CD8-positive, alpha-beta memory T cell (primary cell): Measurements from ENCODE around the gene TIAM2. TPM values are rescaled to one million over a fixed set of nuclear protein-coding genes. Genes with fewer than 3 reads are reported as not detected.
A peak's percentile ranks its signal among the peaks of the same experiment; 100 is the strongest.
"Not testable (repeated sequence)": the region's sequence is repeated elsewhere in the genome, so short reads cannot be mapped to it uniquely, and the experiment has no call there.

Source experiments
- CTCF ChIA-PET: fragments of 350-600 bp; sonication (Branson Sonifier 250); formaldehyde crosslinking; loops from one replicate; lab custom pipeline; 2021; ENCODE audit warnings: antibody characterized with exemption; lab: Charles Lee
- POLR2A ChIA-PET: fragments of 350-600 bp; sonication (Branson Sonifier 250); formaldehyde crosslinking; loops from one replicate; lab custom pipeline; 2021; ENCODE audit warnings: antibody characterized with exemption; lab: Charles Lee
- DNase-seq, 5 donors: peaks; one replicate each; pipeline versions ENCODE4 v3.0.0 to v3.0.0-alpha.2; 2020 to 2022; ENCODE audit warnings: mixed read lengths in 1 of 5
- H3K27ac ChIP-seq: one replicate; pipeline ENCODE4 v1.7.0; 2013; ENCODE audit warnings: low read depth, mild to moderate bottlenecking, low read length, moderate library complexity
- H3K27me3 ChIP-seq: 2 replicates; pipeline ENCODE4 v1.7.0; 2013; ENCODE audit warnings: low read length, mild to moderate bottlenecking; ENCODE audit not compliant: insufficient read depth, poor library complexity, severe bottlenecking
- H3K36me3 ChIP-seq: 2 replicates; pipeline ENCODE4 v1.7.0; 2013; ENCODE audit warnings: mild to moderate bottlenecking, low read length, moderate library complexity; ENCODE audit not compliant: insufficient read depth
- H3K4me1 ChIP-seq: 2 replicates; pipeline ENCODE4 v1.7.0; 2013; ENCODE audit warnings: mild to moderate bottlenecking, low read length, moderate library complexity; ENCODE audit not compliant: insufficient read depth
- H3K4me3 ChIP-seq: 2 replicates; pipeline ENCODE4 v1.7.0; 2013; ENCODE audit warnings: mild to moderate bottlenecking, low read length
- H3K9me3 ChIP-seq: 2 replicates; pipeline ENCODE4 v1.7.0; 2013; ENCODE audit warnings: mild to moderate bottlenecking, low read length
- H3K27ac Mint-ChIP-seq, 8 donors: one replicate each; pipeline ENCODE4 v1.8.0; 2020 to 2021; ENCODE audit warnings: mixed read lengths in 8 of 8, mild to moderate bottlenecking in 6 of 8, inconsistent platforms in 3 of 8, moderate library complexity in 3 of 8
- H3K27me3 Mint-ChIP-seq, 2 donors: one replicate each; pipeline ENCODE4 v1.8.0; 2020 to 2021; ENCODE audit warnings: mixed read lengths in 2 of 2, mild to moderate bottlenecking in 1 of 2, moderate library complexity in 1 of 2
- H3K36me3 Mint-ChIP-seq, 3 donors: one replicate each; pipeline ENCODE4 v1.8.0; 2020 to 2021; ENCODE audit warnings: mixed read lengths in 3 of 3, inconsistent platforms in 1 of 3, mild to moderate bottlenecking in 1 of 3
- H3K4me1 Mint-ChIP-seq, 3 donors: one replicate each; pipeline ENCODE4 v1.8.0; 2020 to 2021; ENCODE audit warnings: mixed read lengths in 3 of 3, inconsistent platforms in 1 of 3, mild to moderate bottlenecking in 1 of 3
- H3K4me3 Mint-ChIP-seq, 7 donors: one replicate each; pipeline ENCODE4 v1.8.0; 2020 to 2021; ENCODE audit warnings: mixed read lengths in 7 of 7, mild to moderate bottlenecking in 6 of 7, moderate library complexity in 4 of 7, inconsistent platforms in 2 of 7
- H3K9me3 Mint-ChIP-seq, 5 donors: one replicate each; pipeline ENCODE4 v1.8.0; 2020 to 2022; ENCODE audit warnings: mixed read lengths in 5 of 5, mild to moderate bottlenecking in 3 of 5, moderate library complexity in 2 of 5, inconsistent platforms in 1 of 5
- polyA plus RNA-seq: library from polyadenylated mRNA; unstranded; fragments of 300-500 nt; fragmentation: Illumina TruSeq; gene quantifications from one replicate; pipeline ENCODE4 v1.2.3, GENCODE V29; 2021
- total RNA-seq, 2 experiments: library from RNA; stranded (reverse); gene quantifications; one replicate each; pipeline ENCODE4 v1.2.3, GENCODE V29; 2021

TIAM2 gene
- total and polyA plus RNA-seq, 3 experiments from 2014 or later = 1.1 to 31.1 (median 24.5) TPM

- no peak overlapping the region for H3K27ac Mint-ChIP-seq
- H3K9me3 ChIP-seq = no peaks in the 10 kb centered on the region
- no peaks in the 10 kb centered on the region for H3K4me1 ChIP-seq
- H3K4me3 ChIP-seq = no peak overlapping the region
- ChIA-PET CTCF (no interaction called here), POLR2A (no interaction called here)
- H3K27me3 ChIP-seq = no peaks in the 10 kb centered on the region
- H3K4me1 Mint-ChIP-seq = peaks cover 7 to 12% (median 10%) of the 10 kb centered on the region in 3 donors
- H3K27ac ChIP-seq = no peak overlapping the region
- no peaks in the 10 kb centered on the region for H3K27me3 Mint-ChIP-seq
- no peak overlapping the region for H3K4me3 Mint-ChIP-seq
- H3K9me3 Mint-ChIP-seq = no peaks in the 10 kb centered on the region
- no peaks in the 10 kb centered on the region for H3K36me3 Mint-ChIP-seq
- H3K36me3 ChIP-seq = no peaks in the 10 kb centered on the region
- DNase-seq = no peak
Measured at GRCh38 chr6:155089746-155090145, 94.6 kb downstream of the TIAM2 start.

GRCh38 chr6:155090166-155090565 lies 95.1 kb downstream of the TIAM2 start:
- no peak overlapping the region for H3K27ac Mint-ChIP-seq
- CTCF ChIA-PET = no interaction called here

GRCh38 chr6:155091756-155092155 lies 96.6 kb downstream of the TIAM2 start:
- Mint-ChIP-seq H3K27ac (no peak overlapping the region), H3K36me3 (no peaks in the 10 kb centered on the region), H3K27me3 (no peaks in the 10 kb centered on the region), H3K9me3 (no peaks in the 10 kb centered on the region), H3K4me1 (peaks cover 7 to 12% (median 10%) of the 10 kb centered on the region in 3 donors), H3K4me3 (no peak overlapping the region)
- Histone ChIP-seq H3K4me3 (no peak overlapping the region), H3K27ac (no peak overlapping the region), H3K9me3 (no peaks in the 10 kb centered on the region), H3K36me3 (no peaks in the 10 kb centered on the region), H3K4me1 (no peaks in the 10 kb centered on the region), H3K27me3 (no peaks in the 10 kb centered on the region)
- POLR2A ChIA-PET = no interaction called here
- CTCF ChIA-PET = no interaction called here
- no peak for DNase-seq

More at GRCh38 chr6:155090166-155090565, 95.1 kb downstream of the TIAM2 start:
- no peak for DNase-seq
- Histone ChIP-seq H3K9me3 (no peaks in the 10 kb centered on the region), H3K36me3 (no peaks in the 10 kb centered on the region), H3K4me1 (no peaks in the 10 kb centered on the region), H3K27me3 (no peaks in the 10 kb centered on the region), H3K27ac (no peak overlapping the region), H3K4me3 (no peak overlapping the region)
- Mint-ChIP-seq H3K9me3 (no peaks in the 10 kb centered on the region), H3K4me1 (peaks cover 7 to 12% (median 10%) of the 10 kb centered on the region in 3 donors), H3K36me3 (no peaks in the 10 kb centered on the region), H3K4me3 (no peak overlapping the region), H3K27me3 (no peaks in the 10 kb centered on the region)
- POLR2A ChIA-PET = no interaction called here

- peak in 3 of 5 donors; percentile 12 to 68 (median 29) for DNase-seq
- H3K4me3 ChIP-seq = no peak overlapping the region
- no peaks in the 10 kb centered on the region for H3K27me3 ChIP-seq
- Mint-ChIP-seq H3K4me3 (no peak overlapping the region), H3K27ac (peak overlapping the region in 1 of 8 donors; percentile 3), H3K4me1 (peaks cover 7 to 12% (median 10%) of the 10 kb centered on the region in 3 donors), H3K9me3 (peaks cover 0 to 3% (median 0%) of the 10 kb centered on the region in 5 donors), H3K27me3 (no peaks in the 10 kb centered on the region), H3K36me3 (peaks cover 0 to 4% (median 3%) of the 10 kb centered on the region in 3 donors)
- no peak overlapping the region for H3K27ac ChIP-seq
- POLR2A ChIA-PET = no interaction called here
- no peaks in the 10 kb centered on the region for H3K36me3 ChIP-seq
- no peaks in the 10 kb centered on the region for H3K9me3 ChIP-seq
- no peaks in the 10 kb centered on the region for H3K4me1 ChIP-seq
- CTCF ChIA-PET = no interaction called here
Measured at GRCh38 chr6:155093430-155093829, 98.3 kb downstream of the TIAM2 start.

GRCh38 chr6:155100087-155100486 lies 105.0 kb downstream of the TIAM2 start:
- no peak overlapping the region for H3K27ac ChIP-seq
- POLR2A ChIA-PET = no interaction called here
- no peaks in the 10 kb centered on the region for H3K4me1 ChIP-seq
- Mint-ChIP-seq H3K27me3 (peaks cover 2 to 5% of the 10 kb centered on the region in 2 donors), H3K36me3 (peaks cover 0 to 4% (median 3%) of the 10 kb centered on the region in 3 donors), H3K27ac (no peak overlapping the region), H3K9me3 (peaks cover 0 to 3% (median 0%) of the 10 kb centered on the region in 5 donors), H3K4me1 (peaks cover 3 to 9% (median 3%) of the 10 kb centered on the region in 3 donors), H3K4me3 (no peak overlapping the region)
- no peaks in the 10 kb centered on the region for H3K27me3 ChIP-seq
- DNase-seq = no peak
- H3K4me3 ChIP-seq = no peak overlapping the region
- H3K36me3 ChIP-seq = no peaks in the 10 kb centered on the region
- H3K9me3 ChIP-seq = no peaks in the 10 kb centered on the region
- CTCF ChIA-PET = no interaction called here

- no peaks in the 10 kb centered on the region for H3K27me3 ChIP-seq
- H3K27me3 Mint-ChIP-seq = peaks cover 2 to 5% of the 10 kb centered on the region in 2 donors
- DNase-seq = no peak
- CTCF ChIA-PET = no interaction called here
- H3K4me1 ChIP-seq = no peaks in the 10 kb centered on the region
- no peak overlapping the region for H3K27ac ChIP-seq
- no peak overlapping the region for H3K27ac Mint-ChIP-seq
- peaks cover 0 to 4% (median 3%) of the 10 kb centered on the region in 3 donors for H3K36me3 Mint-ChIP-seq
- no peak overlapping the region for H3K4me3 Mint-ChIP-seq
- no peak overlapping the region for H3K4me3 ChIP-seq
- H3K9me3 Mint-ChIP-seq = peaks cover 0 to 3% (median 0%) of the 10 kb centered on the region in 5 donors
- no peaks in the 10 kb centered on the region for H3K36me3 ChIP-seq
- H3K9me3 ChIP-seq = no peaks in the 10 kb centered on the region
- POLR2A ChIA-PET = no interaction called here
- H3K4me1 Mint-ChIP-seq = peaks cover 3 to 9% (median 3%) of the 10 kb centered on the region in 3 donors
Measured at GRCh38 chr6:155100591-155100990, 105.5 kb downstream of the TIAM2 start.

GRCh38 chr6:155103083-155103645 lies 108.0 kb downstream of the TIAM2 start:
- H3K27me3 ChIP-seq, H3K36me3 Mint-ChIP-seq, H3K4me3 ChIP-seq, CTCF ChIA-PET, DNase-seq, H3K9me3 Mint-ChIP-seq, POLR2A ChIA-PET, H3K36me3 ChIP-seq, H3K27ac Mint-ChIP-seq, H3K4me3 Mint-ChIP-seq, H3K27ac ChIP-seq, H3K27me3 Mint-ChIP-seq, H3K4me1 ChIP-seq, H3K9me3 ChIP-seq: not testable (repeated sequence)
- peaks cover 12 to 26% (median 14%) of the 10 kb centered on the region in 3 donors for H3K4me1 Mint-ChIP-seq

- DNase-seq = no peak
- Histone ChIP-seq H3K27ac (no peak overlapping the region), H3K9me3 (no peaks in the 10 kb centered on the region), H3K4me1 (no peaks in the 10 kb centered on the region), H3K27me3 (no peaks in the 10 kb centered on the region), H3K4me3 (no peak overlapping the region), H3K36me3 (no peaks in the 10 kb centered on the region)
- Mint-ChIP-seq H3K9me3 (no peaks in the 10 kb centered on the region), H3K4me1 (peaks cover 12 to 30% (median 17%) of the 10 kb centered on the region in 3 donors), H3K27me3 (peaks cover 2 to 5% of the 10 kb centered on the region in 2 donors), H3K4me3 (no peak overlapping the region), H3K36me3 (no peaks in the 10 kb centered on the region), H3K27ac (no peak overlapping the region)
- CTCF ChIA-PET = no interaction called here
- POLR2A ChIA-PET = no interaction called here
Measured at GRCh38 chr6:155103816-155104366, 108.8 kb downstream of the TIAM2 start.
